A549 (cell line): ENCODE data around the gene NXNL1.

ENCODE experiments used
- CBX2 ChIP-seq: fragments of 200-600 bp; sonication (generic); IDR thresholded peaks from 2 replicates; pipeline ENCODE4 v1.6.1; 2016; ENCODE audit warnings: low read depth, mild to moderate bottlenecking, borderline replicate concordance
- CHD4 ChIP-seq: fragments of 200-600 bp; sonication (generic); IDR thresholded peaks from 2 replicates; pipeline ENCODE4 v1.6.1; 2016; ENCODE audit warnings: antibody characterized with exemption, mild to moderate bottlenecking, borderline replicate concordance
- CTCF ChIP-seq: fragments of >200 bp; sonication (Bioruptor Twin); formaldehyde crosslinking; IDR thresholded peaks from 3 replicates; pipeline ENCODE4 v1.5.1; 2016
- HOXA7 ChIP-seq: fragments of 250-450 bp; sonication (Bioruptor Pico); IDR thresholded peaks from 2 replicates; pipeline ENCODE4 v1.5.0; 2020; ENCODE audit warnings: mild to moderate bottlenecking, moderate library complexity
- KDM1A ChIP-seq: fragments of 200-600 bp; sonication (generic); IDR thresholded peaks from 2 replicates; pipeline ENCODE4 v1.6.1; 2016; ENCODE audit warnings: low read depth, mild to moderate bottlenecking
- POLR2A ChIP-seq: IDR thresholded peaks from 2 replicates; pipeline ENCODE4 v1.6.1; 2012; ENCODE audit warnings: mild to moderate bottlenecking, low read length
- RAD21 ChIP-seq, 2 experiments: fragments of >200 bp in 1 of 2; sonication (Bioruptor Twin) in 1 of 2; formaldehyde crosslinking in 1 of 2; IDR thresholded peaks in 1 of 2; conservative IDR thresholded peaks in 1 of 2; 2 replicates in 1 of 2; 3 replicates in 1 of 2; pipeline ENCODE4 v1.6.1; 2012 to 2018; ENCODE audit warnings: inconsistent platforms in 1 of 2
- REST ChIP-seq: fragments of 200-600 bp; sonication (generic); IDR thresholded peaks from 2 replicates; pipeline ENCODE4 v1.6.1; 2016; ENCODE audit warnings: antibody characterized with exemption, mild to moderate bottlenecking, moderate library complexity
- ZC3H11A ChIP-seq: fragments of 450-650 bp; IDR thresholded peaks from 2 replicates; pipeline ENCODE4 v1.6.1; 2014; ENCODE audit warnings: antibody characterized with exemption, mild to moderate bottlenecking
- ZFP36 ChIP-seq: fragments of 450-650 bp; IDR thresholded peaks from 2 replicates; pipeline ENCODE4 v1.6.1; 2014; ENCODE audit warnings: borderline replicate concordance; ENCODE audit not compliant: partially characterized antibody
- TF ChIP-seq, protein P1 (sequence below): fragments of 150-350 bp; IDR thresholded peaks from 2 replicates; pipeline ENCODE4 v1.6.1; 2014; ENCODE audit warnings: low read depth, mild to moderate bottlenecking, low read length

DNA sequence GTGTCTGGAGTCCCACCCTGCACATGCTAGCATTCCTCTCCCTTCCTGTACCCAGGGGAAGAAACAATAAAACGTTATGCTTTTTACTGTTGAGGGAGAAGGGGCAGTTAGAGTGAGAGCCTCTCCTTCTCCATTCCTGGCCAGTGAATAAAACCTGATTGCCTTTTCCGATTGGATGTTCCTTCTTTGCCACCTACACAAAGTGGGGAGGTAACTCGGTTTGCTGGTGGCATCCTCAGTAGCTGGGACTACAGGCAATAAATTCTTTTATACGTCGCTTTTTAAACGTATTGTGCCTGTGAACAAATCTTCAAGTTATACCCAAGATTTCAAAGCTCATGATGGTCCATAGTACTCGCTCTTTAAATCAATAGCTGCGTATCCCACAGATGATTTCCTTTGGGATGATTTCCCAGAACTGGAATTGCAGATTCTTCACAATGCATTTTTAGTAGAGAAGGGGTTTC is 41.5 kb downstream of the NXNL1 start:
- no peak for TF ChIP-seq POLR2A
- no peak for TF ChIP-seq CTCF
- no peak for TF ChIP-seq ZFP36
- TF ChIP-seq RAD21 (conservative IDR thresholded peaks at IDR 0.05 in 1 of 2, IDR thresholded peaks at IDR 0.05 in 1 of 2), result no peak
- TF ChIP-seq CHD4, result no peak
- TF ChIP-seq ZC3H11A, result no peak
- TF ChIP-seq CBX2, result no peak
- TF ChIP-seq HOXA7 (CRISPR knock-in tag), result no peak
- TF ChIP-seq, protein P1, sequence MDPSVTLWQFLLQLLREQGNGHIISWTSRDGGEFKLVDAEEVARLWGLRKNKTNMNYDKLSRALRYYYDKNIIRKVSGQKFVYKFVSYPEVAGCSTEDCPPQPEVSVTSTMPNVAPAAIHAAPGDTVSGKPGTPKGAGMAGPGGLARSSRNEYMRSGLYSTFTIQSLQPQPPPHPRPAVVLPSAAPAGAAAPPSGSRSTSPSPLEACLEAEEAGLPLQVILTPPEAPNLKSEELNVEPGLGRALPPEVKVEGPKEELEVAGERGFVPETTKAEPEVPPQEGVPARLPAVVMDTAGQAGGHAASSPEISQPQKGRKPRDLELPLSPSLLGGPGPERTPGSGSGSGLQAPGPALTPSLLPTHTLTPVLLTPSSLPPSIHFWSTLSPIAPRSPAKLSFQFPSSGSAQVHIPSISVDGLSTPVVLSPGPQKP, result no peak
- TF ChIP-seq KDM1A, result no peak
- no peak for TF ChIP-seq REST
